Brain pericyte (primary cell): Measurements from ENCODE around the gene MED26.
A peak's percentile ranks its signal among the peaks of the same experiment; 100 is the strongest.
"Not testable (repeated sequence)": the region's sequence is repeated elsewhere in the genome, so short reads cannot be mapped to it uniquely, and the experiment has no call there.

Experiments
- DNase-seq: peaks from one replicate; pipeline ENCODE4 v3.0.0-alpha.2; 2012; ENCODE audit warnings: low read depth, low spot score

MED26 gene

DNA sequence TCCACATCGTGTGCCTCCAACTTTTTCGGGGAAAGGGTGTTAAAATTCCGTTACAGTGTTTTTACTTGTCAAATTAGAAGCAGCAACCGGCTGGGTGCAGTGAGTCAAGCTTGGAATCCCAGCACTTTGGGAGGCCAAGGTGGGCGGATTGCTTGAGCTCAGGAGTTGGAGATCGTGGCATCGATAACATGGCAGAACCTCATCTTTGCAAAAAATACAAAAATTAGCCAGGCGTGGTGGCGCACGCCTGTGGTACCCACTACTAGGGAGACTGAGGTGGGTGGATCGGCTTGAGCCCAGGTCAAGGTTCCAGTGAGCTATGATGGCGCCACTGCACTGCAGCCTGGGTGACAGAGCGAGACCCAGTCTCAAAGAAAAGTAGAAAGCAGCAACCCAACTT lies 54.7 kb downstream of the MED26 start:
- no peak for DNase-seq

DNA sequence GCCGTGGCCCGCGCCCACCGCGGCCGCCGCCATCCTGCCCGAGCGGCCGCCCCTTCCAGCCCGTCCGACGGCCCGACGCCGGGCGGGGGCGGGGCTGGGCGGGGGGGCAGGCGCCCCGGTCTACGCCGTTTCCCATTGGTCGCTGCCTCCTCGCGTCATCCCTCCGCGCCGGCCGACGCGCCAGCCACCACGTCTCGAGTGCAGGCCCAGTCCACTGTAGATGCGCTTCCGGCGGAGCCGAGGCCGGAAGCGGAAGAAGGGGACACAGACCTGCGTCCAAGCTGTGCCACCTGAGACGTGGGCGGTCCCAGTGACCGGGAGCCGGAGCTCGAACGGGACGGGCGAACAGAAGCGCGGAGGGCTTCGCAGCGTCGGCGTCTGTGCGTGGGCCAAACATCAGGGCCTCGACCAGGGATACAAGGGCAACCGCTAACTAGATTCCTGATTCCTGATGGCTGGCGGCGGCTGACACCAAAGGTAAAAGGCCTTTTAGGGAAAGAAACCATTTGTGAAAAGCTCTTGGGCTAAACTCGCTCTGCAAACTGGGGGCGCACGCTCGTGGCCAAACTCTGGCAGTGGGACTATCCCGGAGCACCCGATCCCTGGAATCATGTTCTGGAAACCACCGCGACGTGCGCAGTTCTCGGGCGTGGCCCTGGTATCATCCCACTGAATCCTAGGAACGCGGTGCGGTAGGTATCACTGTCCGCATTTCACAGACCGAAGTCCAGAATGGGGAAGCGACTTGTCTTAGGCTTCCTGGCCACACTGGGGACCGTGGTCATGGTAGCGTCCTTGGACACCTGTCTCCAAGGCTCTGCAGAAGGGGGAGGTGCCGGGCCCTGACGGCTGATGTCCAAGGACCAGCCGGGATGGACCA lies 55.4 kb downstream of the MED26 start, which contains the start of gene SLC35E1:
Gene SLC35E1, minus strand, starts transcription at position 84 of the 880 bp plus-strand sequence. Its CDS starts 51 bp downstream, at position 33.
- peak; percentile 48 for DNase-seq

DNA sequence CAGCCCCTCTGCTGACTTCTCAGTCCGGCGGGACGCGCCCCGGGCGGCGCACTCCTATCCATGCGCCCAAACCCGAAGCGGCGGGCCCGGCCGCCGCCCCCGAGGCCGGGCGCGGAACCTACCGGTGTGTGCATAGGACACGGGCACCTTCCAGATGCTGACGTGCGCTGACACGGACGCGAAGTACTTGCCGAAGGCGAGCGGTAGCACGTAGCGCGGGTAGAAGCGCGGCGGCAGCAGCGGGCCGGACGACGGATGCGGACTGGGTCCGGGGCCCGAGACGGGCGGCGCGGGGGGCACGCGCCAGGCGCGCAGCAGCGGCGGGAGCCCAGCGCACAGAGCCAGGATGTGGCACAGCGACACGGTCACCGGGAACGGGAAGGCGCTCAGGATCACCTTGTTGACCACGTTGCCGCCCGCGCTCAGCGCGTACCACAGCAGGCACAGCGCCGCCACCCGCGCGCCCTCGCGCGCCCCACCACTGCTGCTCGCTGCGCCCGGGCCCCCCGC lies 56.1 kb downstream of the MED26 start:
- no peak for DNase-seq

DNA sequence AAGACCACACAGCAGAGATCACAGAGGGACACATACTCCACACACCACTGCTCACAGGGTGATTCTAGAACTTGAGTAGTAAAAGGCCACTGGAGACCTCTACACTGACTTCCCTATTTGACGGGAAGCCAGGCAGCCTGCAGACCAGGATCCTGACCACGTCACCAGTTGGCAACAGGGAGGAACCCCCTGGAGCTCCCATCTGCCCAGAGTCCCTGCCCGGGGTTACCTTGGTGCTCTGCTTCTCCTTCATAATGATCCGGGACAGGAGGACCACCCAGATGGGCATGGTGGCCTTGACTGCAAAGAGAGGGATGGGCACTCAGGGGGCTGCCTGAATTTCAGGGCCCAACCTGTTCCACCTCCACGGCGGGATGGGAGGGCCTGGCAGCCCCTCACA lies 56.7 kb downstream of the MED26 start:
- no peak for DNase-seq

DNA sequence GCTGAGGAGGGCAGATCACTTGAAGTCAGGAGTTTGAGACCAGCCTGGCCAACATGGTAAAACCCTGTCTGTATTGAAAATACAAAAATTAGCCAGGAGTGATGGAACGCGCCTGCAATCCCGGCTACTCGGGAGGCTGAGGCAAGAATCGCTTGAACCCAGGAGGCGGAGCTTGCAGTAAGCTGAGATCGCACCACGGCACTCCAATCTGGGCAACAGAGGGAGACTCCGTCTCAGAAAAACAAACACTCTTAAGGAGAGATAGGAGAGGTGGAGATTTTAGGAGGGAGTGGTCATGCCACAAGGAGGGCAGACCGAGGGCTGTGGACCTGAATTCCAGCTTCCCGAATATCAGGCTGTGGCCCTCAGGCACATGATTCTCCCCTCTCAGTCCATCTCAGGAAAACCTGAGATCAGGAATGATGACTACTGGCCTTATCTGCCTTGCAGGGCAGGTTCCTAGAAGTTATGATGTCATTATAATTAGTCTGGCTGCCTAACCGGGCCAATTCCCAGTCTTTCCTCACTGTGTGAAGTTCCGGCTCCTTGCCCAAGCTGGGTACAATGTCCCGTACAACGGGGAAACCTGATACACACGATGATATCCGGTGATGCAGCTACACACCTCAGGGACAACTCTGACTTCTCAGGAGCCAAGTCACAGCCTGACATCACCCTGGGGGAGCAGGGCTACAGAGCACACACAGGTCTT lies 58.2 kb downstream of the MED26 start:
- DNase-seq, result no peak

DNA sequence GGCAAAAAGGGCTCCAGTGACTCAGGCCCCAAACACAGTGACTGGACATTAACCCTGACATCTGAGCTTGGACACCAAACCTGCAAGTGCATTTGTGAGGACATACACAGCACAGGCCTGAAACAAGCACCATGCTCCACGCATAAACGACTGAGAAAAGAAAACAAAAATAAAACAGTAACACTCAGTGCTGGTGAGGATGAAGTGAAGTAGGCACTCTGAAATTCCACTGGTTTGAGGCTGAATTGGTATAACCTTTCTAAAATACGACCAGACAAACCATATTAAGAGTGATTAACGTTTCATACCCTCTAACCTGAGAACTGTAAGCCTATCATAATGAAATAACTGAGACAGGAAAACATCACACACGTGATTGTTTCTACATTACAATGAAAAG lies 61.3 kb downstream of the MED26 start:
- no peak for DNase-seq

DNA sequence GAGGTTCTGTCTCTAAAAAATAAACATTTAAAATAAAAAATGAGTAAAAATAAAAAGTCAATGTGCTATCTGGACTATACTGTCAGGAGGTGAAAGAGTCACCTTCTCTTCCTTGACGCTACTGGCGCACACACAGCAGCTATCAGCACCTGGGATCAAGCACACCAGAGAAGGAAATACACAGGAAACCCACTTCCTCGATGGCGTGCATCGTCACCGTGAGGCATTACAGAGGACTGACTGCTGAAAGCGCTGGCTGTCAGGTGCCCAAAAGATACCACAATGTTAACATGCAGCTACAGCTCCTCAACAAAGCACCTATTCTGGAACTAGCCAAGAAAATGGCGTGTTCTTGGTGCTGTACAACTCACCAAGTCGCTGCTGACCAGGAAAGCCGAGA lies 61.8 kb downstream of the MED26 start:
- DNase-seq, result no peak

DNA sequence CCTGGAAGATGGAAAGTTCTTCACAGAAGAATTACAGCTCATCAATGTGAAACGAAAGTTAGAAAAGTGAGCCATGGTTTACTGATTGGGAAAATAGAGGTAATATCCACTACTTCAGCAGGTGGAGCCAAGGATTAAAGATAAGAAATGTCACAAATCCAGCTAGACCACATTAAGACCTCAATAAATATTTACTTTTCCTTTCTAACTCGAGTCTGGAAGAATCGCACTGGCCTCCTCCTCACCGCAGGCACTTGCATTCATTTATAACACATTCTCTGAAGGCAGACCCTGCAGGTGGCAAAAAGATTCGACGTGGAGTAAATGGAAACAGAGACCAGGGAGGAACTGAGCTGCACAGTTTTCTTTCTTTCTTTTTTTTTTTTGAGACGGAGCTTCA lies 63.2 kb downstream of the MED26 start:
- DNase-seq, result no peak

DNA sequence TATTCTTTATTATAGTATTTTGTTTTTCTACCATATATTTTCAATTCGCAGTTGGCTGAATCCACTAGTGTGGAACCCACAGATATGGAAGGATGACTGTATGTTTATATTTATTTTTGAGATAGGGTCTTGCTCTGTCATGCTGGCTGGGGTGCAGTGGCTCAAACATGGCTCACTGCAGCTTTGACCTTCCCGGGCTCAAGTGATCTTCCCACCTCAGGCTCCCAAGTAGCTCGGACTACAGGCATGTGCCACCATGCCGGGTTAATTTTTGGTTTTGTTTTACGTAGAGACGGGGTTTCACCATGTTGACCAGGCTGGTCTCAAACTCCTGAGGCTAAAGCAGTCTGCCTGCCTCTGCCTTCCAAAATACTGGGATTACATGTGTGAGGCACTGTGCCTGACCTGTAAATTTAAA lies 65.4 kb downstream of the MED26 start:
- DNase-seq, result no peak

DNA sequence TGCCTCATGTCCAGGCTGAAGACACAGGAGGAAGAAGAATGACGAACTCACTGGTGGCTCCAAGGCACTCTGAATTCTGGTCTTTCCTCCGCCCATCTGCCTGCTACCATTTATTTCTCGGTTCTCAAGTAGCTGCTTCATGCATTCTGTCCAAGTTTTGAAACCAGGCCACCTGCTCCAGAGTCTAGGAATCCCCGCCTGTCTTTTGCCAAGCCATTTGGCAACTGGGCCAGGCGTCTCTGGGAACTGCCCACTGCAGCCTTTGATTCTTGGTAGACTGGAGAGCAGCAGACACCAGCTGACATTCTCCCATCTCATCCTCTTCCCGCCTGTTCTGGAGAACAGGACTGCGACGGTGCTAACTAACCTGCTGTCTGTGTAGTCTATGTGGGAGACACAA lies 66.6 kb downstream of the MED26 start:
- DNase-seq, result no peak

DNA sequence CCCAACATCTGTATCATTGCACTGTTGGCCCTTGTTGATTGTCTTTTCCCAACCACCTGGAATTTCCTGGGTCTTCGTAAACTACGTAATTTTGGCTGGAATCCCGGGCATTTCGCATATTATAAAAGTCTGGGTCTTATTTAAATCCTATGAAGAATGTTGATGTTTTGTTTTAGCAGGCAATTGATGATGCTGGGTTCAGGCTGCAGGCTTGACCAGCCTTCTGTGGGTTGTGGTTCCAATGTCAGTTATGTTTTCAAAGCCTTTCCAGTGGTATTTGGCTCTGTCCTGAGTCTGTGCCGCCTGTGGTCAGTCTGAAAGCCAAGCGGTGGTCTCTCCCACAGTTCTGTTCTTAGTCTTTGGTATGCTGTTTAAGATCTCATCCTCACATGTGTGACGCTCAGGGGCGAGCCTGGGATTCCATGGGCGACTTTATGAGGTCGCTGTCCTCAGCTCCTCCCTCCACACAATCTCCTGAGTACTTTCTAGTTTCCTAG lies 68.2 kb downstream of the MED26 start:
- DNase-seq, result no peak

DNA sequence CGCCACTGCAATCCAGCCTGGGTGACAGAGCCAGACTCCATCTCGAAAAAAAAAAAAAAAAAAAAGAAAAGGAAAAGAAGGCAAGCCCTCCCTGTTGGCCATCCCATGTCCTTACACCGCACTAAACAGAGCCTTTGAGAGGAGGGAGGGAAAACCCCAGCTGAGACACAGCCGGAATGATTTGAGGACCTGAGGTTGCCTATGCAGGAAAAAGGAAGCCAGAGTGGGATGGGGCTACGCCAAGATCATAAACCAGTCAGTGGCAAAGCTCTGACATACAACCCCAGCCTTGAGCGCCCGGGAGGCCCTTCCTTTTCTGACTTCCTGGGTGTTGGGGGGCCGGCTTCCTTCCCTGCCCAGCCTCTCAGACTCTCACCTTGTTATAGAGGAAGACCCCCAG lies 73.2 kb downstream of the MED26 start:
- no peak for DNase-seq

DNA sequence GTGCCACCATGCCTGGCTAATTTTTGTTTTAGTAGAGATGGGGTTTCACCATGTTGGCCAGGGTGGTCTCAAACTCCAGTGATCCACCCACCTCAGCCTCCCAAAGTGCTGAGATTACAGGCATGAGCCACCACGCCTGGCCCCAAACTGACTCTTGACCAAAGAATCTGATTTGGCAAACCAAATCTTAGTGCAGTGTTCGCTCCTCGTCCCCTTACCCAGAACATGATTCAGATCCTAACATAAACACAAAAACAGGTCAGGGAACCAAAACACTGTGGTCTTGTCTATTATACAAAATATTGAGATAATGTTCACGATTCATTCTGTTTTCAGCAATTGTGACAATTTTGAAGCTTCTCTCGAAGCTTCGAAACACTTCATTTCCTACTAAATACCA lies 76.1 kb downstream of the MED26 start:
- DNase-seq, result not testable (repeated sequence)

DNA sequence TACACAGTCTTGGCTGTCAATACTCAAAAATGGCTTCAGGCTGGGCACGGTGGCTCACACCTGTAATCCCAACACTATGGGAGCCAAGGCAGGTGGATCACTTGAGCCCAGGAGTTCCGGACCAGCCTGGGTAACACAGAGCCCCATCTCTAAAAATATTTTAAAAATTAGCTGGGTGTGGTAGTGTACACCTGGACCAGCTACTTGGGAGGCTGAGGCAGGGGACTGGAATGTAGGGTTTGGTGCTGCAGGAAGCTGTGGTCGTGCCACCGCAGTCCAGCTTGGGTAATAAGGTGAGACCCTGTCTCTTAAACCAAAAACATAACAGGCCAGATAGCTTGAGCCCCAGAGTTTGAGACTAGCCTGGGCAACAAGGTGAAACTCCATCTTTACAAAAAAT lies 79.0 kb downstream of the MED26 start:
- DNase-seq, result no peak

DNA sequence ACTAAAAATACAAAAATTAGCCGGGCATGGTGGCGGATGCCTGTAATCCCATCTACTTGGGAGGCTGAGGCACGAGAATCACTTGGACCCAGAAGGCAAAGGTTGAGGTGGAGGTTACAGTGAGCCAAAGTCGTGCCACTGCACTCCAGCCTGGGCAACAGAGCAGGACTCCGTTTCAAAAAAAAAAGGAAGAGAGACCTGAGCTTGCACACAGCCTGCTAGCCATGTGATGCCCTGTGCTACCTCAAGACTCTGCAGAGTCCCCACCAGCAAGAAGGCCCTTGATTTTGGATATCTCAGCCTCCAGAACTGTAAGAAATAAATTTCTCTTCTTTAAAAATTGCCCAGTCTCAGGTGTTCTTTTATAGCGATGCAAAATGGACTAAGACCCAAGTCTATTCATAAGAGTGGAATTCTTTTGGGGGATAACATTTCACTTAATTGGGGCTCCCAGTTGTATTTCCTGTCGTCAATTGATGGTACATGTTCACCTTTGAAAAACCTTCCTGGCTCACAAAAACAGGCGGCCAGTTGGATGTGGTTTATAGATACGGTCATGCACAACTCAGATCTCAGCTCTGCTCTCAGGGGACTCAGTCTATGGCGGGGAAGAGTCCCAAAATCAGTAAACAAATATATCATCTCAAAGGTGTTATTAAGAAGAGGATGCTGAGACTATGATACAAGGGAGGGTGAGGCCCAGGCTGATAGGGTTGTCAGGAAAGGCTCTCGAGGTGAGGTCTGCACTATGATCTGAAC lies 83.4 kb downstream of the MED26 start:
- no peak for DNase-seq

DNA sequence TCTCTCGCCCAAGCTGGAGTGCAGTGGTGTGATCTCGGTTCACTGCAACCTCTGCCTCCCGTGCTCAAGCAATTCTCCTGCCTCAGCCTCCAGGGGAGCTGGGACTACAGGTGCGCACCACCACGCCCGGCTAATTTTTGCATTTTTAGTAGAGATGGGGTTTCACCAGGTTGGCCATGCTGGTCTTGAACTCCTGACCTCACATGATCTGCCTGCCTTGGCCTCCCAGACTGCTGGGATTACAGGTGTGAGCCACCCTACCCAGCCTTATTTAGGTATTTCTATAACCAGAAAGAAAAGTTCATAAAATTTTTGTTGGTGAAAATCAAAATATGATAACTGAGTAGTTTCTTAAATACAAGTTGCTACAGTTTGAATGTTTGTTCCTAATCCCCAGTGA lies 84.3 kb downstream of the MED26 start:
- DNase-seq, result not testable (repeated sequence)

DNA sequence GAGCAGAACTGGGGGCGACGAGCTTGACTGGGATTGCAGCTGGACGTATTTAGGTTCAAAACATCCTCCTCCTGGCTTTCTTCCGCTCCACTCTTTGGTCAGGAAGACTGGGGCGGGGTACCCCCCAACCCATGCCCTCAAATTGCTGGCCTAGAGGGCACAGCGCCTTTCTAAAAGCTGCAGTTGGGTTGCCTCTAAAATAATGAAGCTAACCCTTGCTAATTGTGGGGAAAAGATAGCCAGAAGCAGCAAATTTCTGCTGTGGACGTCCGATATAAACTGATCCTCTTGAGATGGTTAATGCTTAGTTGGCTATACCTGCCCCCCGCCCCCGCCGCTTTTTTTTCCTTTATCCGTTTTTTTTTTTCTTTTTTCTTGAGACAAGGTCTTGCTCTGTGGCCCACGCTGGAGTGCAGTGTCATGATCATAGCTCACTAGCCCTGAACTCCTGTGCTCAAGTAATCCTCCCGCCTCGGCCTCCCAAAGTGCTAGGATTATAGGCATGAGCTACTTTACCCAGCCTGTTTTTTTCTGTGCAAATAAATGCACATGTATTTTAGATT lies 85.0 kb downstream of the MED26 start:
- DNase-seq, result no peak

DNA sequence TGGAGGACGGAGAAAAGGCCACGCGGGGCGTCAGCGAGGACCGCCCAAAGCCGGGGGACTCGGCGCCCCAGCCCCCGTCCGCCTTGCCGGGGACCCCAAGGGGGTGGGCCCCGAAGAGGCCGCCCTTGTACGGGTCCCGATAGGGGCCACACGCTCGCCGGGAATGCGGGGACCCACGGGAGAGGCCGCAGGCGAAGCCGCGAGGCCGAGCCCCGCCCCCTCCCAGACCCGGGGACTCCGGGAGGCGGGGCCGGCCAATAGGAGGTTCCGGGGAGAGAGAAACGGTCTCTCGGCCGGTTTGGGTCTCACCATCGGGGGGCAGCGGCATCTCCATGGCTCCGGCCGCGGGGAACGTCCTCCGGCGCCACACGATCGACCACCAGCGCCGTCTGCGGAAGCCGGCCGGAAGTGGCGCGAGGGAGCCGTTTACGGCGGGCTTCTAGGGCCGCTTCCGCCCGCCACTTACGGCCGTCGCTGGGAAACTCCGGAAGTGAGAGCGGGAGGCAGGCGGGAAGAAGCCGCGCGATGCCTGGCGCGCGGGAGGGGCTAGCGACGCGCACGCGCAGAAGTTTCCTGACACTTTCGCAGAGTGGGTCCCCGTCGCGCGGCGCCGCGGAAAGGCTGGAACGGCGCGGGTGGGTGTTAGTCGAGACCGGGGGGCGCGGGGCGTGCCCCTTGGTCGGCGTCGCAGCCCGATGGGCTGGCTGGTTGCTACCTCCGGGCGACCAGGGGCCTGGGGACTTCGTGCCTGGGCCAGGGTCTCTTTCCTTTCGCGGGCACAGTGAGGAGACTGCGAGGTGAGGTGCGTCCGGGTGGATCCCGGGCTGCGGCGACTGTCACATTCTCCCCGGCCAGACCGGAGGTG lies 85.7 kb downstream of the MED26 start, which contains the start of gene CHERP:
Gene CHERP, minus strand, starts transcription at position 393 of the 865 bp plus-strand sequence. Its CDS starts 59 bp downstream, at position 334.
- peak; percentile 70 for DNase-seq

DNA sequence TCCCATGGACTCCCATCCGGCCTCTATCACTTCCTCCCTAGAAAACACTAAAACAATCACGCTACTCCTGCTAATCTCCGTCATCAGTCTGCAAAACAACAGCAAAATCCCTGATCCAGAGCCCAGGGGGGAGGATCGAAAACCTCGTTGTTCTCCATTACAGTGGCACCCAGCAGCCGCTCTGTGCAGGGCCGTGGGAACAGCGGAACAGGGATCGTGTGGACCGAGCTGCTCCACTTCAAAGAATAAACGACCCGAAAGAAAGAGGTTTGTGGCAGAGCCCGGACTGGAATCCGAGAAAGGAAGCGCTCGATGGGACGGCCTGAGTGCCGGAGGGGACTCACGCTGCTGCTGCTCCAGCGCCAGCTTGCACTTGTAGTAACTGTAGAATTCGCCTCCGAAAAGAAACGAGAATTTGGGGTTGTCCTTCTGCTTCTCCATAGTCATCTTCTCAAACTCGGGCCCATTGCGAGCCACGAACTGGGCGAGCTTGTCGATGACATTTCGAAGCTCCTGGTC lies 86.4 kb downstream of the MED26 start:
- no peak for DNase-seq

DNA sequence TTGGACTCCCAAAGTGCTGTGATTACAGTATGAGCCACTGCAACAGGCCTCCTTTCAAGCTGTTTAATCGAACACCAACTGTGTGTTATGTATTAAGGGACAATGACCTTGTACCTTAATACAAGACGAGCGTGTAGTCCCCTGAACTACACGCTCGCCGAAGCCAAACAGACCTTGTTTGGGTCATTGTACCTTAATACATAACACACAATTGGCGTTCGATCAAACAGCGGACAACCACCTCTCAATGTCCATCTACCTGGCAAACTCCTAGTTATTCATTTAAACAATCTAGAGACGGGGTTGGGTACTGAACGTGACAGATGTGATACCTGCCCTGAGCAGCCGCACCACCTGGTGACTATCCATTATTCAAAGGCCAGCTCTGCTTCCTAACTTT lies 87.1 kb downstream of the MED26 start:
- DNase-seq, result no peak
